GM23248 (cell line): ENCODE measurements around the gene STARD13.

ENCODE experiments used
- EZH2 ChIP-seq: fragments of 200-600 bp; sonication (generic); IDR thresholded peaks from 2 replicates; pipeline ENCODE4 v1.6.1; 2018; ENCODE audit warnings: antibody characterized with exemption, mild to moderate bottlenecking; ENCODE audit not compliant: insufficient read depth, poor library complexity, severe bottlenecking
- EZH2phosphoT487 ChIP-seq: fragments of 200-600 bp; sonication (generic); IDR thresholded peaks from 2 replicates; pipeline ENCODE4 v1.6.1; 2018; ENCODE audit warnings: antibody characterized with exemption, moderate library complexity, mild to moderate bottlenecking, low read depth; ENCODE audit not compliant: insufficient read depth

GRCh38 chr13:33228648-33229445 lies 56.7 kb downstream of the STARD13 start:
- TF ChIP-seq EZH2: no peak
- TF ChIP-seq EZH2phosphoT487: no peak
